LoVo (cell line): ENCODE measurements around the gene CWC22.
"Not testable (repeated sequence)": the region's sequence is repeated elsewhere in the genome, so short reads cannot be mapped to it uniquely, and the experiment has no call there.

Experiments used
- DNase-seq: peaks from one replicate; pipeline ENCODE4 v3.0.0-alpha.2; 2016; ENCODE audit warnings: low spot score

Gene CWC22

DNA sequence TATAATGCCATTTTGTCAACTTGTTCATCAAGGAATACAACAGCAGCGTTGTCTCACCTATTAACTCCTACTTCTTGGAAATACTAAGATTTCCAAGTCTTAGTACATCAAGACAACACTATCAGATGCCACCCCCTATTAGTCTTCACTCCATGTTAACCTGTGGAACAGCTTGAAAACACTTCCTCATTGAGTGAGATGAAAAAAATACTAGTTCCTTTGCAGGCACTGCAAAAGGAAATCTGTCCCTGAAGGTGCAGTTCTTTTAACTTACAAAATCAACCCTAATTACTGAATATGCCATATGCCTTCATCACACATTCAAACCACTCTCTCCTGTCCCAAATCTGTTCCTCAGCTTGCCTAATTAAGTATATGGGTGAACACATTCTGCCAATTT is 4.0 kb downstream of the CWC22 start:
- no peak for DNase-seq

GRCh38 chr2:180002198-180002770 is 4.8 kb downstream of the CWC22 start:
- DNase-seq: no peak

GRCh38 chr2:180001726-180002125 is 5.4 kb downstream of the CWC22 start:
- no peak for DNase-seq

GRCh38 chr2:180000434-180000833 is 6.7 kb downstream of the CWC22 start:
- DNase-seq: no peak

DNA sequence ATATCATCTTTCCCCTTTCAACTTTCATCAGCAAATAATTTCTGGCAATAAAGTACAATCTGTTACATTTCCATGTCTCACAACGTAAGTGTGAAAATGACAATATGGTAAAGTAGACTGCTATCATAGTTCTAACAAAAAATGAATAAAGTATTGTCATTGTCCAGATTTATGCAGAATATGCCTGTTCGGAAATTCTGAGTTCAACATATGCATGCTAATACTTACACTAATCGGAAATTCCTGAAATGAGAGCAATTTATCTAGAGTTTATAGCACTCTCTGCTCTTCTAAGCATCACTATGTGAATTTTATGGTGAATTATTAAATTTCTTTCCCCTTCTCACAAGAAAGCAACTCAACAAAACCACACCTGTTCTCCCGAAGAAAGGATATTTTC is 8.1 kb downstream of the CWC22 start:
- DNase-seq: no peak

DNA sequence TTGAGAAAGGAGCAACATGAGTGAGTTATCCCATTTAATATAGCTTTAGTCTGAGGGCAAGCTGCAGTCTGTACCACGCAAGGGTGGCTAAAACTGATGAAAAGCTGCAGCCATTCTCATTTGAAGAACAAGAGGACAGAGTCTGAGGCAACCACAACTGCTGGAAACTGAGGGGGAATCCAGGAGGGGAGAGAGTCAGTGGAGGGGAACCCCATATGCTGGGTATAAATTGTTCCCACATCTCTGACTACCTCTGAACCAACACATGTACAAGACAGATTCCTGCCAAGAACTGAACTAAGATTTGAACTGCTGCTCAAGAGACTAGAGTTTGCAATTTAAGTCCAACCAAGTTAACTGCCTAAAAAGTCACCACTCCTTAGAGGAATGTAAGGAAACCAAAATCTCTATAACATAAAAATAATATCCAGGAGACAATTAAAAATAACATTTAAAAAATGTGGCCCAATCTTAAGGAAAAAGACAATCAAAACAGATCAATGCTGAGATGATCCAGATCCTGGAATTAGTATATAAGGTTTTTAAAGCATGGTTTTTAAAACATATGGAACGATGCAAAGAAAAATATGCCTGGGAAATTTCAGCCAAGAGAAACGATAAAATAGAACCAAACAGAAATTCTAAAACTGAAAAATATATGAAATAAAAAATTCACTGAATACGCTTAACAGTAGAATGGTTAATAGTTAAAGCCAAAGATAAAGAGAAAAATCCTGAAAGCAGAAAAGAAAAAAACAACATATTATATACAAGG is 11.2 kb downstream of the CWC22 start:
- DNase-seq: no peak

GRCh38 chr2:179991344-179991743 is 15.8 kb downstream of the CWC22 start:
- no peak for DNase-seq

DNA sequence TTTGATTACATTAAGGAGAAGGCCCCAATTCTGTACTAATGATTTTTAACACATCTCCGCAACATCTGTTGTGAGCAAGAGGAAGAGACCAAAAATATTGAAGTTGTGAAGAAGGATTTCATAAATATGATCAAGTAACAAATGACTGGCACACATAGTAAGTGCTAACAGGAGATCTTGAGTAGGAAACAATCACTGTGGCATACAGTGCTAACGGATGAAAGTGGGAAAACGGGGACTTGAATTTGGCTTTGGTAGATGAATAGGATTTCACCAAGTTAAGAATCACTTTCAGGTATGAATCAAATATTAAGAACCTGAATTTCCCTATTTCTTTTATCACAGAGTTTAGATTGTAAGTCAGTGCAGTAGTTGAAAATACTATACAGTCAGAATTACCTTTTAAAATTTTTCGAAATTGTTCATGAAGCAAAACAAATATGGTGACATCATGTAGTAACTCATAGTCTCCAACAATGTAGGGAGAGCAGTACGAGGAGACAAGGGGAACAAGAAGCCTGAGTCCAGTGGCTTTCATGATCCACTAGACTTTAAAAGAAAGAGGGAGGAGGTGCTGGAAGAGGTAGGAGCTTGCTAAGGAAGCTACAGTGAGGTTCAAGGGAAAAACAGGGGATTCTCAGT is 16.3 kb downstream of the CWC22 start:
- DNase-seq: no peak

- no peak for DNase-seq
These were observed 19.2 kb downstream of the CWC22 start for GRCh38 chr2:179987916-179988315.

- DNase-seq: no peak
These were observed 21.8 kb downstream of the CWC22 start for GRCh38 chr2:179985163-179985820.

DNA sequence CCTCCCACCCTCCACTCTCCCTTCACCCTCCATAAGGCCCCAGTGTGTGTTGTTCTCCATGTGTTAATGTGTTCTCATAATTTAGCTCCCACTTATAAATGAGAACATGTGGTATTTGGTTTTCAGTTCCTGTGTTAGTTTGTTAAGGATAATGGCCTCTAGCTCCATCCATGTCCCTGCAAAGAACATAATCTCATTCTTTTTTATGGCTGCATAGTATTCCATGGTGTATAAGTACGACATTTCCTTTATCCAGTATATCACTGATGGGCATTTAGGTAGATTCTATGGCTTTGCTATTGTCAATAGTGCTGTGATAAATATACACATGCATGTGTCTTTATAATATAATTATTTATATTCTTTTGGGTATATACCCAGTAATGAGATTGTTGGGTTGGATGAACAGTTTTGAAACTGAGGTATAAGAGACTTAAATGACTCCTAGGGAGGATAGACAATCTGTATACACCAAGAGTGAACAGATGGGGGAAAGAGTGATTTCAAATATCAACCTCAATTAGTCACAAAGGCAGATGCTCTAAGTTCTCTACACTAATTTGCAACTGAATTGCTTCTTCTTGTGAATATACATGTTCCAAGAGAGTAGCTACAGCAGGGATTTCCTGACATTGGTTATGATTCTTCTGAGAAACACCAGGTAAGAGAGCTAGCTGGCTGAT is 23.7 kb downstream of the CWC22 start:
- DNase-seq: no peak

GRCh38 chr2:179981085-179981484 is 26.0 kb downstream of the CWC22 start:
- DNase-seq: no peak

DNA sequence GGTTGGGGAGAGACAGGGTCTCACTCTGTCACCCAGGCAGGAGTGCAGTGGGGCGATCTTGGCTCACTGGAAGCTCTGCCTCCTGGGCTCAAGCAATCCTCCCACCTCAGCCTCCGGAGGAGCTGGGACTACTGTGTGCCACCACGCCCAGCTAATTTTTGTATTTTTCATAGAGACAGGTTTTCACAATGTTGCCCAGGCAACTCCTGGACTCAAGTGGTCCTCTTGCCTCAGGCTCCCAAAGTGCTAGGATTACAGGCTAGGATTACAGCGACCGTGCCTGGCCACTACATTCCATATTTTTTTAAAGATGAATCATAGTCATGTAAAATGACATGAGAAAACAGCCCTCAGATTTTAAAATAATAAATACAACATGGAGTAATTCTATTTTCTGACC is 32.3 kb downstream of the CWC22 start:
- DNase-seq: no peak

- DNase-seq: no peak
These were observed 40.2 kb downstream of the CWC22 start for GRCh38 chr2:179966778-179967394.

DNA sequence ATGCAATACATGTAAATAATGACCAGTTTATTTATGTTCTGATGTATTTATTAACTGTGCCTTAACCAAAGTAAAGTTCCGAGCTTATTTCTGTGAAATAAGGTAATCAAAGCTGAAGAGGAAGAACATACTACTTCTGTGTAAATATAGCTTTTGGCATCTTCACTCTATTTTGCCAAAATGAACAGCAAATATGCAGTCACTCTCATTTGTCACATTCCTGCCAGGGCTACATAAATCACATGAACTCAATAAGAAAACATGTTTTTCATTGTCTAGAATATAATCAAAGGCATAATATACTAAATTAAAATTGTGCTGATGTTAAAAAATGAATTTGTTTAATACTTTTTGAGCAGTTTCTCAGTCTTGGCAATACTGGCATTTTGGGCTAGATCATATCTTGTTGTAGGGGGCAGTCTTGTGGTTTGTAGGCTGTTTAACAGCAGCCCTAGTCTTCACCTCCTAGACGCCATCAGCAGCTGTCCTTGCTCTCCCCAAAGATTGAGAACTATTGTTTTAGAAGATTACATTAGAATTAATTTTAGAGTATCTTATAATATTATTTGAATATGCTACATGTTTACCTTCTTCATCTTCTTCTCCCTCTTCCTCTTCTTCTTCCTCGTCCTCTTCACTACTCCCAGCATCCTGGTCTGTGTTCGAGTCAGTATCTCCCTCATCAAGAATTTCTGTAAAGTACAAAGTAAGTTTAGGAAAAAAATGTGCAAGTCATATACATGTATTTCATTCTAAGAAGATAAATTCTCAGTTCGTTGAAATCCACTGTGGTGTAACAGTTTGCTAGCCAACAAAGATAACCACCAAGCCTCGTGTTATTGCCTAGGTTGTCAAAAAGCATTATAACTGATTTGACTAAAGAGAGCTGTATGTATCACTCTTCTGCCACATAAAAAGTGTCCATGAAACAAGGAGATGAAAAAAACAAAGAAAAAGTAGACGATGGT is 41.5 kb downstream of the CWC22 start:
- DNase-seq: no peak

GRCh38 chr2:179963626-179964025 is 43.5 kb downstream of the CWC22 start:
- DNase-seq: no peak

GRCh38 chr2:179958251-179958650 is 48.8 kb downstream of the CWC22 start:
- DNase-seq: not testable (repeated sequence)

GRCh38 chr2:179954026-179954425 is 53.1 kb downstream of the CWC22 start:
- no peak for DNase-seq

GRCh38 chr2:179953359-179953758 is 53.7 kb downstream of the CWC22 start:
- DNase-seq: no peak

DNA sequence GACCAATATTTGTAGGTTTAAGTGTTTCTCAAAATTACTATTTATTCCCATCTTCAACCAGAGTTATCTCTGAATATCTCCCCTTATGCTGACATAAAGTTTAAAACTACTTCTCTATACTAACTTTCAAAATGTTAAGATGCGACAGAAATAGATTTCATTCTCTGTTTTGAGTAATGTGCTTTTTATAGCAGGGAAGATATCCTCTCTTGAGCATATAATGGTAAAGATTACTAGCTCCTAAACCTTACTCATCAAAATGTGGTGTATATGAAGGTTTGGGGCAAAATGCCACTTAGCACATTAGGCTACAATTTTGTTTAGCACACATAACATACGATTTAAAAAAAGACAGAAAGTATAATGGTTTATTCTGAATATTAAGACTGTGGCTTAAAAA is 54.4 kb downstream of the CWC22 start:
- DNase-seq: no peak

DNA sequence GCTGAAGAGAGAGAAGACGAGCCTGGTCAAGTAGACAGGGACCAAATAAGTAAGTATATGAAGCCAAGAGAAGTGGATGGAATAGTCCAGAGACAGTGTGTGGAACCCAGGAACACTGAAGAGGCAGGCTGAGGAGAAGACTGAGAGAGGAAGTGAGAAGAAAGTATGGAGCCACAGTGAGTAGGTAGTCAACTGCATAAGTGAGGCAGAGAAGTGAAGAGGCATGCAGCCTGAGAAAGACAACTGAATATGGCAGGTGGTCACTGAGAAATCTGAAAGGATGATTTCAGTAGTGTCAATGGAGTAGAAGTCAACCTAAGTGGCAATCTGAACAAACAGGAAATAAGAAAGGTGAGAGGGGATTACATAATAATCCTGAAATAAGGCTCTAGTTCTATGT is 55.4 kb downstream of the CWC22 start:
- no peak for DNase-seq
